Caco-2 (cell line): ENCODE results near the gene ILF3. TPM values are rescaled to one million over a fixed set of nuclear protein-coding genes. Genes with fewer than 3 reads are reported as not detected.

Source experiments
- Bru-seq: library from RNA; stranded (reverse); fragments of 400-500 nt; gene quantifications from one replicate; lab custom pipeline; 2021; lab: Mats Ljungman, UMichigan
- BruChase-seq, 2 experiments: library from RNA; stranded (reverse); fragments of 400-500 nt; gene quantifications; one replicate each; lab custom pipeline; 2021; lab: Mats Ljungman, UMichigan
- BruUV-seq: library from RNA; stranded (reverse); fragments of 400-500 nt; replicated peaks from 2 replicates; lab custom pipeline; 2021; lab: Mats Ljungman, UMichigan
- CTCF ChIA-PET: fragments of 300-600 bp; sonication (Branson Sonifier 250); formaldehyde crosslinking; loops from one replicate; lab custom pipeline; 2022; ENCODE audit warnings: antibody characterized with exemption; lab: Charles Lee
- POLR2A ChIA-PET: fragments of 300-600 bp; sonication (Branson Sonifier 250); formaldehyde crosslinking; loops from one replicate; lab custom pipeline; 2022; ENCODE audit warnings: antibody characterized with exemption; lab: Charles Lee
- DNase-seq, 2 experiments: peaks; one replicate each; pipeline versions ENCODE4 v3.0.0 to v3.0.0-alpha.2; 2020 to 2022
- H3K27me3 ChIP-seq: replicated peaks from 2 replicates; pipeline ENCODE4 v1.6.0; 2011; ENCODE audit warnings: low read length; ENCODE audit not compliant: control insufficient read depth, insufficient read depth
- H3K36me3 ChIP-seq: 2 replicates; pipeline ENCODE4 v1.5.1; 2011; ENCODE audit warnings: low read length; ENCODE audit not compliant: control insufficient read depth, insufficient read depth
- H3K4me1 ChIP-seq: fragments of 250-450 bp; sonication (Bioruptor Pico); 2 replicates; pipeline ENCODE4 v1.5.1; 2020; ENCODE audit warnings: mild to moderate bottlenecking
- H3K4me3 ChIP-seq: 2 replicates; pipeline ENCODE4 v1.5.1; 2011; ENCODE audit warnings: low read depth, mild to moderate bottlenecking, control low read depth, low read length
- H3K9me3 ChIP-seq: fragments of 250-450 bp; sonication (Bioruptor Pico); 2 replicates; pipeline ENCODE4 v1.5.1; 2020; ENCODE audit warnings: mild to moderate bottlenecking, moderate library complexity
- H3K27ac Mint-ChIP-seq: one replicate; pipeline ENCODE4 v1.8.0; 2022; ENCODE audit warnings: mixed read lengths; ENCODE audit not compliant: unreplicated experiment
- H3K27me3 Mint-ChIP-seq: one replicate; pipeline ENCODE4 v1.8.0; 2022; ENCODE audit warnings: mixed read lengths; ENCODE audit not compliant: insufficient read depth, unreplicated experiment
- H3K36me3 Mint-ChIP-seq: one replicate; pipeline ENCODE4 v1.8.0; 2022; ENCODE audit warnings: mild to moderate bottlenecking, mixed read lengths; ENCODE audit not compliant: insufficient read depth, unreplicated experiment
- H3K4me1 Mint-ChIP-seq: one replicate; pipeline ENCODE4 v1.8.0; 2022; ENCODE audit warnings: low read depth, mixed read lengths; ENCODE audit not compliant: unreplicated experiment
- H3K4me3 Mint-ChIP-seq: one replicate; pipeline ENCODE4 v1.8.0; 2022; ENCODE audit warnings: mild to moderate bottlenecking, moderate library complexity, mixed read lengths; ENCODE audit not compliant: unreplicated experiment
- H3K9me3 Mint-ChIP-seq: one replicate; pipeline ENCODE4 v1.8.0; 2022; ENCODE audit warnings: mixed read lengths; ENCODE audit not compliant: unreplicated experiment
- CTCF ChIP-seq, 2 experiments: fragments of 200-600 bp in 1 of 2; IDR thresholded peaks; 1 replicate in 1 of 2; 2 replicates in 1 of 2; pipeline versions ENCODE4 v1.5.1 to v1.8.0; 2011 to 2022; ENCODE audit warnings: antibody characterized with exemption in 1 of 2, control low read depth in 1 of 2, inconsistent platforms in 1 of 2, low read depth in 1 of 2, low read length in 1 of 2, mild to moderate bottlenecking in 1 of 2, moderate library complexity in 1 of 2; ENCODE audit not compliant: insufficient read depth in 1 of 2, severe bottlenecking in 1 of 2, unreplicated experiment in 1 of 2
- intact Hi-C: fragments of 100-400 bp; cut with micrococcal nuclease; formaldehyde crosslinking; loops from one replicate; pipeline ENCODE4 v1.10.0; 2022; ENCODE audit not compliant: unreplicated experiment
- long read RNA-seq: library from polyadenylated mRNA; stranded (forward); transcript quantifications from one replicate; pipeline ENCODE4 v2.0.0, GENCODE V29; 2022
- total RNA-seq: library from RNA; stranded (reverse); gene quantifications from 2 replicates; pipeline ENCODE4 v1.2.3, GENCODE V29; 2022

Gene ILF3
- total RNA-seq (399 and 401 TPM in 2 replicates), Bru-seq, nascent RNA (percentile 94 among the genes with signal in this experiment), BruChase-seq, experiment 1, labeled RNA remaining after a 2-hour chase (percentile 95 among the genes with signal in this experiment), BruChase-seq, experiment 2, labeled RNA remaining after a 6-hour chase (percentile 97 among the genes with signal in this experiment)
- long read RNA-seq, full-length matches to known transcripts = 29 of 160 reads
- long read RNA-seq, partial matches to known transcripts = 74 of 160 reads
- long read RNA-seq, other reads (novel, unspliced or antisense) = 57 of 160 reads

- CTCF ChIA-PET = no interaction called here
- peak within 1 kb of the TSS; percentile 55 for H3K4me3 ChIP-seq
- Mint-ChIP-seq H3K4me3 (peak within 1 kb of the TSS; percentile 87), H3K27me3 (no peaks in the 10 kb centered on the region), H3K4me1 (peaks cover 6% of the 10 kb centered on the region), H3K36me3 (peaks cover 59% of the 10 kb centered on the region), H3K9me3 (no peaks in the 10 kb centered on the region), H3K27ac (peak within 1 kb of the TSS; percentile 98)
- POLR2A ChIA-PET = interaction anchor here (1.0 kb wide), 1 partner anchor 9 kb away, joined by 4 read pairs; no protein-coding TSS in a partner anchor
- H3K27me3 ChIP-seq = no peaks in the 10 kb centered on the region
- peaks cover 2% of the 10 kb centered on the region; the same call in 1 of the 2 replicates for H3K36me3 ChIP-seq
- DNase-seq = peak; percentile 98 to 99
- H3K4me1 ChIP-seq = peaks cover 5% of the 10 kb centered on the region
- intact Hi-C loops = loop anchor here (5.0 kb wide), 1 partner anchor 87 kb away; the partner anchor contains the start of genes CDKN2D and KRI1
- no peak for TF ChIP-seq CTCF (IDR thresholded peaks at IDR 0.05; ENCODE audit: insufficient read depth in 1 of 2, low read depth in 1 of 2, low read length in 1 of 2, severe bottlenecking in 1 of 2, unreplicated experiment in 1 of 2)
- no TSS peak for BruUV-seq
- no peaks in the 10 kb centered on the region for H3K9me3 ChIP-seq
Observed at GRCh38 chr19:10653732-10654609, at the start of gene ILF3. Gene ILF3 (plus strand): TSS chr19:10654346. CDS start chr19:10670606, 16,260 bp downstream.

GRCh38 chr19:10604460-10604980, 49.6 kb upstream of the ILF3 start:
- no peak overlapping the region for H3K27ac Mint-ChIP-seq
- no peak overlapping the region for H3K4me3 Mint-ChIP-seq
- no peaks in the 10 kb centered on the region for H3K36me3 Mint-ChIP-seq
- Histone ChIP-seq H3K4me3 (no peak overlapping the region), H3K27me3 (no peaks in the 10 kb centered on the region), H3K36me3 (no peaks in the 10 kb centered on the region), H3K4me1 (no peaks in the 10 kb centered on the region), H3K9me3 (no peaks in the 10 kb centered on the region)
- no TSS peak for BruUV-seq
- peaks cover 11% of the 10 kb centered on the region for H3K4me1 Mint-ChIP-seq
- CTCF ChIA-PET = no interaction called here
- H3K27me3 Mint-ChIP-seq = peaks cover 3% of the 10 kb centered on the region
- intact Hi-C loops = no loop called here
- no peaks in the 10 kb centered on the region for H3K9me3 Mint-ChIP-seq
- POLR2A ChIA-PET = interaction anchor here (0.5 to 1.0 kb wide), 2 partner anchors 12 to 21 kb away, joined by 3 to 9 read pairs; partner anchors contain the start of gene SLC44A2
- TF ChIP-seq CTCF (IDR thresholded peaks at IDR 0.05; ENCODE audit: insufficient read depth in 1 of 2, low read depth in 1 of 2, low read length in 1 of 2, severe bottlenecking in 1 of 2, unreplicated experiment in 1 of 2) = no peak
- DNase-seq = no peak

GRCh38 chr19:10611907-10612306, 42.2 kb upstream of the ILF3 start:
- Mint-ChIP-seq H3K4me3 (no peak overlapping the region), H3K4me1 (no peaks in the 10 kb centered on the region), H3K36me3 (peaks cover 5% of the 10 kb centered on the region), H3K27me3 (no peaks in the 10 kb centered on the region), H3K27ac (no peak overlapping the region), H3K9me3 (no peaks in the 10 kb centered on the region)
- no peaks in the 10 kb centered on the region for H3K27me3 ChIP-seq
- TF ChIP-seq CTCF (IDR thresholded peaks at IDR 0.05; ENCODE audit: insufficient read depth in 1 of 2, low read depth in 1 of 2, low read length in 1 of 2, severe bottlenecking in 1 of 2, unreplicated experiment in 1 of 2) = no peak
- no peak overlapping the region for H3K4me3 ChIP-seq
- H3K36me3 ChIP-seq = no peaks in the 10 kb centered on the region
- no TSS peak for BruUV-seq
- no peaks in the 10 kb centered on the region for H3K9me3 ChIP-seq
- intact Hi-C loops = no loop called here
- ChIA-PET POLR2A (no interaction called here), CTCF (no interaction called here)
- H3K4me1 ChIP-seq = peaks cover 1% of the 10 kb centered on the region
- no peak for DNase-seq
